H9 (cell line): ENCODE data around the gene PLB1. TPM values are rescaled to one million over a fixed set of nuclear protein-coding genes. Genes with fewer than 3 reads are reported as not detected.

ENCODE experiments used
- DNase-seq: peaks from one replicate; pipeline ENCODE4 v3.0.0-alpha.2; 2017
- H2AFZ ChIP-seq: one replicate; pipeline ENCODE4 v1.6.1; 2013; ENCODE audit warnings: mild to moderate bottlenecking, low read length, control low read depth, moderate library complexity
- H2AK5ac ChIP-seq: 2 replicates; pipeline ENCODE4 v1.6.1; 2013; ENCODE audit warnings: low read length, control low read depth, mixed read lengths; ENCODE audit not compliant: insufficient read length
- H2BK120ac ChIP-seq: one replicate; pipeline ENCODE4 v1.6.1; 2013; ENCODE audit warnings: low read depth, mild to moderate bottlenecking, low read length, control low read depth, inconsistent platforms; ENCODE audit not compliant: poor library complexity, severe bottlenecking
- H2BK12ac ChIP-seq: 2 replicates; pipeline ENCODE4 v1.6.1; 2013; ENCODE audit warnings: low read length, control low read depth, mixed read lengths, low read depth; ENCODE audit not compliant: insufficient read length
- H2BK15ac ChIP-seq: 2 replicates; pipeline ENCODE4 v1.6.1; 2013; ENCODE audit warnings: low read depth, low read length, control low read depth
- H2BK20ac ChIP-seq: one replicate; pipeline ENCODE4 v1.6.1; 2013; ENCODE audit warnings: low read depth, mild to moderate bottlenecking, low read length, control low read depth, inconsistent platforms; ENCODE audit not compliant: poor library complexity, severe bottlenecking
- H2BK5ac ChIP-seq: 2 replicates; pipeline ENCODE4 v1.6.1; 2013; ENCODE audit warnings: low read length, control low read depth, mixed read lengths; ENCODE audit not compliant: insufficient read length
- H3K14ac ChIP-seq: 2 replicates; pipeline ENCODE4 v1.6.1; 2013; ENCODE audit warnings: low read length, control low read depth; ENCODE audit not compliant: insufficient read depth
- H3K18ac ChIP-seq: 2 replicates; pipeline ENCODE4 v1.6.1; 2013; ENCODE audit warnings: low read depth, mild to moderate bottlenecking, mixed read lengths, low read length, control low read depth; ENCODE audit not compliant: insufficient read length
- H3K23ac ChIP-seq: 2 replicates; pipeline ENCODE4 v1.6.1; 2013; ENCODE audit warnings: low read length, control low read depth, mixed read lengths, low read depth; ENCODE audit not compliant: insufficient read length
- H3K23me2 ChIP-seq: 2 replicates; pipeline ENCODE4 v1.6.1; 2013; ENCODE audit warnings: low read depth, mild to moderate bottlenecking, mixed read lengths, low read length, control low read depth; ENCODE audit not compliant: insufficient read length, poor library complexity, severe bottlenecking
- H3K27ac ChIP-seq: 2 replicates; pipeline ENCODE4 v1.5.1; 2013; ENCODE audit warnings: low read length, control low read depth, mixed read lengths, low read depth; ENCODE audit not compliant: insufficient read length
- H3K27me3 ChIP-seq: 2 replicates; pipeline ENCODE4 v1.6.1; 2013; ENCODE audit warnings: low read length, control low read depth, inconsistent platforms; ENCODE audit not compliant: insufficient read depth
- H3K4ac ChIP-seq: 2 replicates; pipeline ENCODE4 v1.6.1; 2013; ENCODE audit warnings: low read depth, mild to moderate bottlenecking, control low read depth, inconsistent platforms, low read length, moderate library complexity
- H3K4me1 ChIP-seq: 2 replicates; pipeline ENCODE4 v1.6.1; 2013; ENCODE audit warnings: low read length, control low read depth, inconsistent platforms; ENCODE audit not compliant: insufficient read depth
- H3K4me2 ChIP-seq: 2 replicates; pipeline ENCODE4 v1.6.1; 2013; ENCODE audit warnings: low read length, control low read depth, mixed read lengths; ENCODE audit not compliant: insufficient read length, insufficient read depth
- H3K56ac ChIP-seq: 2 replicates; pipeline ENCODE4 v1.6.1; 2013; ENCODE audit warnings: low read depth, mild to moderate bottlenecking, mixed read lengths, low read length, control low read depth; ENCODE audit not compliant: insufficient read length
- H3K79me1 ChIP-seq: 2 replicates; pipeline ENCODE4 v1.6.1; 2013; ENCODE audit warnings: low read depth, mild to moderate bottlenecking, moderate library complexity, low read length, control low read depth, inconsistent platforms; ENCODE audit not compliant: insufficient read depth, poor library complexity, severe bottlenecking
- H3K79me2 ChIP-seq: 2 replicates; pipeline ENCODE4 v1.6.1; 2013; ENCODE audit warnings: low read length, control low read depth, inconsistent platforms; ENCODE audit not compliant: insufficient read depth
- H3K9ac ChIP-seq: 2 replicates; pipeline ENCODE4 v1.6.1; 2013; ENCODE audit warnings: low read length, control low read depth, mixed read lengths; ENCODE audit not compliant: insufficient read length; ENCODE audit errors: extremely low read depth
- H3K9me3 ChIP-seq: one replicate; pipeline ENCODE4 v1.6.1; 2013; ENCODE audit warnings: low read depth, low read length, inconsistent platforms; ENCODE audit not compliant: control insufficient read depth
- H3T11ph ChIP-seq: one replicate; pipeline ENCODE4 v1.6.1; 2013; ENCODE audit warnings: mild to moderate bottlenecking, low read length, control low read depth, inconsistent platforms
- H4K20me1 ChIP-seq: one replicate; pipeline ENCODE4 v1.6.1; 2013; ENCODE audit not compliant: control insufficient read depth, insufficient read length, insufficient read depth
- H4K5ac ChIP-seq: 2 replicates; pipeline ENCODE4 v1.6.1; 2013; ENCODE audit warnings: low read depth, mild to moderate bottlenecking, mixed read lengths, low read length, control low read depth; ENCODE audit not compliant: insufficient read length
- H4K8ac ChIP-seq: replicated peaks from 2 replicates; pipeline ENCODE4 v1.6.1; 2013; ENCODE audit warnings: low read length, control low read depth, mixed read lengths, low read depth; ENCODE audit not compliant: insufficient read length
- H4K91ac ChIP-seq: 2 replicates; pipeline ENCODE4 v1.6.1; 2013; ENCODE audit warnings: low read depth, mild to moderate bottlenecking, moderate library complexity, mixed read lengths, low read length, control low read depth; ENCODE audit not compliant: insufficient read length
- H3K27ac Mint-ChIP-seq, 3 experiments: 2 replicates in 2 of 3; 3 replicates in 1 of 3; pipeline ENCODE4 v1.8.0; 2020 to 2021; ENCODE audit warnings: mixed read lengths in 3 of 3, mild to moderate bottlenecking in 1 of 3, moderate library complexity in 1 of 3
- H3K27me3 Mint-ChIP-seq: 2 replicates; pipeline ENCODE4 v1.8.0; 2021; ENCODE audit warnings: low read depth, mild to moderate bottlenecking, moderate library complexity, mixed read lengths
- H3K36me3 Mint-ChIP-seq, 3 experiments: 2 replicates in 2 of 3; 3 replicates in 1 of 3; pipeline ENCODE4 v1.8.0; 2020 to 2021; ENCODE audit warnings: low read depth in 3 of 3, mixed read lengths in 3 of 3; ENCODE audit not compliant: insufficient read depth in 1 of 3
- H3K4me1 Mint-ChIP-seq, 2 experiments: 2 replicates each; pipeline ENCODE4 v1.8.0; 2020; ENCODE audit warnings: mixed read lengths in 2 of 2
- H3K4me3 Mint-ChIP-seq, 2 experiments: 2 replicates in 1 of 2; 3 replicates in 1 of 2; pipeline ENCODE4 v1.8.0; 2020 to 2021; ENCODE audit warnings: mild to moderate bottlenecking in 2 of 2, mixed read lengths in 2 of 2, moderate library complexity in 1 of 2
- H3K9me3 Mint-ChIP-seq, 2 experiments: 2 replicates in 1 of 2; 3 replicates in 1 of 2; pipeline ENCODE4 v1.8.0; 2020; ENCODE audit warnings: mild to moderate bottlenecking in 2 of 2, mixed read lengths in 2 of 2, moderate library complexity in 1 of 2
- WGBS: extraction: QIAGEN DNeasy Blood & Tissue Kit; methylation state at CpG from one replicate; pipeline ENCODE4 v1.1.7; 2013; ENCODE audit warnings: missing lambda C conversion rate, low lambda C conversion rate, mixed read lengths; ENCODE audit not compliant: insufficient read length; ENCODE audit errors: extremely low coverage; 5-methylcytosine and 5-hydroxymethylcytosine counted together
- total RNA-seq: library from RNA; stranded (reverse); gene quantifications from 2 replicates; pipeline ENCODE4 v1.2.1, GENCODE V29; 2021
- TF ChIP-seq, protein P1 (sequence below): fragments of 200-600 bp; sonication (generic); conservative IDR thresholded peaks from 3 replicates; pipeline ENCODE4 v1.8.0; 2021; ENCODE audit warnings: antibody characterized with exemption, mild to moderate bottlenecking

PLB1 gene
- total RNA-seq, 1 experiment from 2014 or later, result not detected

DNA sequence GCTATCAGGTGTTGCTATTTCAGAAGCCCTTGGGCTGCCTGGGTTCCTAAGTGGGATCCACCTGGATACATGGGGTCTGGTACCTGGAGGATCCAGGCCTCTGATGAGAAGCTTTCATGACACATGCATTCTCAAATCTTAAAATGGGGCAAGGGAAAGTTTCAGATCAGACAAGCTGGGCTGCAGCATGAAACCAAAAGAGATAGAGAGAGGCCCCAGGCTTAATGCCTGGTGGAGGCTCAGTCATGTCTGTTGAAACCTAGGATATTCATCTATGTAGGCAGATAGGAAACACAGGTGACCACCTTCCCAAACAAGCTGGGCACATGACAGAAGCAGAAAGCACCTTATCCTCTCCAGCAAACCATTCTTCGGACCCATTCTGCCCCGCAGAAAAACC is 18.8 kb upstream of the PLB1 start:
- Mint-ChIP-seq H3K36me3 (peaks cover 0 to 2% (median 0%) of the 10 kb centered on the region in 3 experiments; a peak in 2 of 7 replicates), H3K4me1 (no peaks in the 10 kb centered on the region), H3K9me3 (peaks cover 0 to 4% of the 10 kb centered on the region in 2 experiments; a peak in 2 of 5 replicates), H3K27ac (no peak overlapping the region), H3K27me3 (peaks cover 7% of the 10 kb centered on the region), H3K4me3 (no peak overlapping the region)
- Histone ChIP-seq H3K23ac (no peak overlapping the region), H2BK20ac (no peak overlapping the region), H2BK12ac (no peak overlapping the region), H3K23me2 (no peaks in the 10 kb centered on the region), H3K4me1 (no peaks in the 10 kb centered on the region), H3K27ac (no peak overlapping the region), H4K20me1 (no peaks in the 10 kb centered on the region), H3K4me2 (no peak overlapping the region), H2AK5ac (no peak overlapping the region), H3K18ac (no peak overlapping the region), H4K5ac (no peak overlapping the region), H3K79me1 (no peaks in the 10 kb centered on the region), H3K14ac (no peak overlapping the region), H3K9ac (no peak overlapping the region), H2BK120ac (no peak overlapping the region), H2BK15ac (no peak overlapping the region), H3K27me3 (no peaks in the 10 kb centered on the region), H4K8ac (no peak overlapping the region), H3T11ph (no peak overlapping the region), H2BK5ac (no peak overlapping the region), H3K4ac (no peak overlapping the region), H2AFZ (no peak overlapping the region), H3K9me3 (no peaks in the 10 kb centered on the region), H3K56ac (no peak overlapping the region), H3K79me2 (no peaks in the 10 kb centered on the region), H4K91ac (no peak overlapping the region)
- DNase-seq, result no peak
- WGBS, result no CpG with 5 or more reads among the region's 2 CpGs
- TF ChIP-seq, protein P1, sequence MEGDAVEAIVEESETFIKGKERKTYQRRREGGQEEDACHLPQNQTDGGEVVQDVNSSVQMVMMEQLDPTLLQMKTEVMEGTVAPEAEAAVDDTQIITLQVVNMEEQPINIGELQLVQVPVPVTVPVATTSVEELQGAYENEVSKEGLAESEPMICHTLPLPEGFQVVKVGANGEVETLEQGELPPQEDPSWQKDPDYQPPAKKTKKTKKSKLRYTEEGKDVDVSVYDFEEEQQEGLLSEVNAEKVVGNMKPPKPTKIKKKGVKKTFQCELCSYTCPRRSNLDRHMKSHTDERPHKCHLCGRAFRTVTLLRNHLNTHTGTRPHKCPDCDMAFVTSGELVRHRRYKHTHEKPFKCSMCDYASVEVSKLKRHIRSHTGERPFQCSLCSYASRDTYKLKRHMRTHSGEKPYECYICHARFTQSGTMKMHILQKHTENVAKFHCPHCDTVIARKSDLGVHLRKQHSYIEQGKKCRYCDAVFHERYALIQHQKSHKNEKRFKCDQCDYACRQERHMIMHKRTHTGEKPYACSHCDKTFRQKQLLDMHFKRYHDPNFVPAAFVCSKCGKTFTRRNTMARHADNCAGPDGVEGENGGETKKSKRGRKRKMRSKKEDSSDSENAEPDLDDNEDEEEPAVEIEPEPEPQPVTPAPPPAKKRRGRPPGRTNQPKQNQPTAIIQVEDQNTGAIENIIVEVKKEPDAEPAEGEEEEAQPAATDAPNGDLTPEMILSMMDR, result no peak
